Measurements from ENCODE around the gene NECTIN3.

The NECTIN3 gene

GRCh38 chr3:111071257-111072030, at the start of gene NECTIN3:
Gene NECTIN3, plus strand, starts transcription at chr3:111071816. Its CDS starts 202 bp downstream, at chr3:111072018.
- DNase-seq, result peak; percentile 65 to 74
- no peak for TF ChIP-seq GATA1 (IDR thresholded peaks at IDR 0.05; ENCODE audit: low read depth, low read length)

GRCh38 chr3:111027868-111028267, 43.7 kb upstream of the NECTIN3 start:
- TF ChIP-seq POLR2A (IDR thresholded peaks at IDR 0.05; ENCODE audit: low read length) (no peak), GATA1 (IDR thresholded peaks at IDR 0.05; ENCODE audit: low read depth, low read length) (no peak)
- no peak for DNase-seq

- no peak for TF ChIP-seq POLR2A (IDR thresholded peaks at IDR 0.05; ENCODE audit: low read length)
- no peak for TF ChIP-seq GATA1 (IDR thresholded peaks at IDR 0.05; ENCODE audit: low read depth, low read length)
- DNase-seq, result no peak
These were observed 40.1 kb upstream of the NECTIN3 start for GRCh38 chr3:111031538-111031937.

GRCh38 chr3:111032677-111033076, 38.9 kb upstream of the NECTIN3 start:
- TF ChIP-seq GATA1 (IDR thresholded peaks at IDR 0.05; ENCODE audit: low read depth, low read length), result no peak
- no peak for TF ChIP-seq POLR2A (IDR thresholded peaks at IDR 0.05; ENCODE audit: low read length)
- DNase-seq, result no peak

GRCh38 chr3:111033470-111034050, 38.1 kb upstream of the NECTIN3 start:
- TF ChIP-seq GATA1 (IDR thresholded peaks at IDR 0.05; ENCODE audit: low read depth, low read length), result no peak
- DNase-seq, result no peak

- TF ChIP-seq GATA1 (IDR thresholded peaks at IDR 0.05; ENCODE audit: low read depth, low read length) (no peak), POLR2A (IDR thresholded peaks at IDR 0.05; ENCODE audit: low read length) (no peak)
These were observed 36.3 kb upstream of the NECTIN3 start for GRCh38 chr3:111035316-111035715.

GRCh38 chr3:111035902-111036301, 35.7 kb upstream of the NECTIN3 start:
- DNase-seq, result no peak
- TF ChIP-seq POLR2A (IDR thresholded peaks at IDR 0.05; ENCODE audit: low read length), result no peak
- TF ChIP-seq GATA1 (IDR thresholded peaks at IDR 0.05; ENCODE audit: low read depth, low read length), result no peak

More at GRCh38 chr3:111035316-111035715, 36.3 kb upstream of the NECTIN3 start:
- no peak for DNase-seq

GRCh38 chr3:111040959-111041358, 30.7 kb upstream of the NECTIN3 start:
- no peak for TF ChIP-seq GATA1 (IDR thresholded peaks at IDR 0.05; ENCODE audit: low read depth, low read length)

GRCh38 chr3:111045564-111045963, 26.1 kb upstream of the NECTIN3 start:
- no peak for DNase-seq
- TF ChIP-seq POLR2A (IDR thresholded peaks at IDR 0.05; ENCODE audit: low read length), result no peak
- TF ChIP-seq GATA1 (IDR thresholded peaks at IDR 0.05; ENCODE audit: low read depth, low read length), result no peak

More at GRCh38 chr3:111040959-111041358, 30.7 kb upstream of the NECTIN3 start:
- no peak for DNase-seq

- no peak for DNase-seq
- TF ChIP-seq GATA1 (IDR thresholded peaks at IDR 0.05; ENCODE audit: low read depth, low read length) (no peak), POLR2A (IDR thresholded peaks at IDR 0.05; ENCODE audit: low read length) (no peak)
These were observed 24.6 kb upstream of the NECTIN3 start for GRCh38 chr3:111047042-111047441.

GRCh38 chr3:111047812-111048435, 23.7 kb upstream of the NECTIN3 start:
- TF ChIP-seq GATA1 (IDR thresholded peaks at IDR 0.05; ENCODE audit: low read depth, low read length) (no peak), POLR2A (IDR thresholded peaks at IDR 0.05; ENCODE audit: low read length) (no peak)
- DNase-seq, result no peak

- DNase-seq, result no peak
- TF ChIP-seq POLR2A (IDR thresholded peaks at IDR 0.05; ENCODE audit: low read length) (no peak), GATA1 (IDR thresholded peaks at IDR 0.05; ENCODE audit: low read depth, low read length) (no peak)
These were observed 20.3 kb upstream of the NECTIN3 start for GRCh38 chr3:111051354-111051753.

GRCh38 chr3:111068574-111068973, 3.0 kb upstream of the NECTIN3 start:
- DNase-seq, result no peak
- no peak for TF ChIP-seq POLR2A (IDR thresholded peaks at IDR 0.05; ENCODE audit: low read length)
- TF ChIP-seq GATA1 (IDR thresholded peaks at IDR 0.05; ENCODE audit: low read depth, low read length), result no peak

- TF ChIP-seq GATA1 (IDR thresholded peaks at IDR 0.05; ENCODE audit: low read depth, low read length), result no peak
- no peak for TF ChIP-seq POLR2A (IDR thresholded peaks at IDR 0.05; ENCODE audit: low read length)
- peak in 1 of 2 experiments; percentile 6 for DNase-seq
These were observed 1.4 kb upstream of the NECTIN3 start for GRCh38 chr3:111069974-111070771.
